CD4-positive, alpha-beta T cell treated with Interleukin-12 subunit alpha and Interleukin-12 subunit beta, for 1 hour (primary cell): ENCODE results near the gene SLC26A3.

ENCODE experiments used
- DNase-seq: peaks from one replicate; pipeline ENCODE4 v3.0.0-alpha.2; 2020

Gene SLC26A3

GRCh38 chr7:107815254-107815882 is 12.3 kb upstream of the SLC26A3 start:
- no peak for DNase-seq

- DNase-seq, result no peak
These were observed 10.5 kb upstream of the SLC26A3 start for GRCh38 chr7:107813524-107813923.

- DNase-seq, result no peak
These were observed 8.9 kb upstream of the SLC26A3 start for GRCh38 chr7:107811934-107812333.

- no peak for DNase-seq
These were observed 7.6 kb upstream of the SLC26A3 start for GRCh38 chr7:107810626-107811025.

- no peak for DNase-seq
These were observed 6.2 kb upstream of the SLC26A3 start for GRCh38 chr7:107809179-107809578.

GRCh38 chr7:107799647-107800264 is 3.3 kb downstream of the SLC26A3 start:
- DNase-seq, result no peak

- DNase-seq, result no peak
These were observed 10.7 kb downstream of the SLC26A3 start for GRCh38 chr7:107792364-107792763.

GRCh38 chr7:107789647-107790046 is 13.4 kb downstream of the SLC26A3 start:
- DNase-seq, result no peak

- DNase-seq, result no peak
These were observed 14.4 kb downstream of the SLC26A3 start for GRCh38 chr7:107788662-107789061.

- no peak for DNase-seq
These were observed 14.8 kb downstream of the SLC26A3 start for GRCh38 chr7:107788216-107788615.

GRCh38 chr7:107785926-107786325 is 17.1 kb downstream of the SLC26A3 start:
- no peak for DNase-seq

- no peak for DNase-seq
These were observed 17.9 kb downstream of the SLC26A3 start for GRCh38 chr7:107785170-107785569.

- no peak for DNase-seq
These were observed 19.4 kb downstream of the SLC26A3 start for GRCh38 chr7:107783648-107784047.

- DNase-seq, result no peak
These were observed 20.6 kb downstream of the SLC26A3 start for GRCh38 chr7:107782374-107782773.

- no peak for DNase-seq
These were observed 23.4 kb downstream of the SLC26A3 start for GRCh38 chr7:107779647-107780099.

- no peak for DNase-seq
These were observed 24.7 kb downstream of the SLC26A3 start for GRCh38 chr7:107778283-107778682.

GRCh38 chr7:107777702-107778101 is 25.3 kb downstream of the SLC26A3 start:
- DNase-seq, result no peak

- no peak for DNase-seq
These were observed 30.0 kb downstream of the SLC26A3 start for GRCh38 chr7:107773027-107773426.

GRCh38 chr7:107768263-107768662 is 34.8 kb downstream of the SLC26A3 start:
- no peak for DNase-seq

- no peak for DNase-seq
These were observed 35.6 kb downstream of the SLC26A3 start for GRCh38 chr7:107767391-107767790.

- no peak for DNase-seq
These were observed 44.4 kb downstream of the SLC26A3 start for GRCh38 chr7:107758667-107759066.

- DNase-seq, result peak; percentile 4
These were observed 48.4 kb downstream of the SLC26A3 start for GRCh38 chr7:107754642-107755041.

GRCh38 chr7:107751113-107751512 is 51.9 kb downstream of the SLC26A3 start:
- DNase-seq, result no peak

- DNase-seq, result no peak
These were observed 57.0 kb downstream of the SLC26A3 start for GRCh38 chr7:107746006-107746405.

GRCh38 chr7:107744345-107744750 is 58.7 kb downstream of the SLC26A3 start:
- DNase-seq, result no peak
